PC-9 (cell line): ENCODE results near the gene IFNGR2. TPM values are rescaled to one million over a fixed set of nuclear protein-coding genes. Genes with fewer than 3 reads are reported as not detected.
"Not testable (repeated sequence)": the region's sequence is repeated elsewhere in the genome, so short reads cannot be mapped to it uniquely, and the experiment has no call there.

Experiments
- BruUV-seq: library from RNA; stranded (reverse); fragments of 400-500 nt; replicated peaks from 2 replicates; lab custom pipeline; 2021; lab: Mats Ljungman, UMichigan
- CTCF ChIA-PET: fragments of 300-600 bp; sonication (Branson Sonifier 250); formaldehyde crosslinking; loops from one replicate; lab custom pipeline; 2022; ENCODE audit warnings: antibody characterized with exemption; lab: Charles Lee
- POLR2A ChIA-PET: fragments of 300-600 bp; sonication (Branson Sonifier 250); formaldehyde crosslinking; loops from one replicate; lab custom pipeline; 2022; ENCODE audit warnings: antibody characterized with exemption; ENCODE audit not compliant: unreplicated experiment; lab: Charles Lee
- DNase-seq, 2 experiments: peaks; one replicate each; pipeline versions ENCODE4 v3.0.0 to v3.0.0-alpha.2; 2015 to 2022; ENCODE audit warnings: mixed read lengths in 1 of 2
- H2AFZ ChIP-seq: fragments of 200-600 bp; sonication (generic); 2 replicates; pipeline ENCODE4 v1.8.1; 2017; ENCODE audit warnings: antibody characterized with exemption
- H3F3A ChIP-seq: fragments of 200-600 bp; sonication (generic); 2 replicates; pipeline ENCODE4 v1.8.1; 2017; ENCODE audit warnings: antibody characterized with exemption, mild to moderate bottlenecking, low read depth; ENCODE audit not compliant: insufficient read depth
- H3K27ac ChIP-seq: fragments of 200-600 bp; sonication (generic); 2 replicates; pipeline ENCODE4 v1.6.1; 2016; ENCODE audit warnings: mixed run types
- H3K27me3 ChIP-seq: fragments of 200-600 bp; sonication (generic); 2 replicates; pipeline ENCODE4 v1.6.1; 2016; ENCODE audit warnings: low read depth, mixed run types; ENCODE audit not compliant: insufficient read depth
- H3K36me3 ChIP-seq: fragments of 200-600 bp; sonication (generic); 2 replicates; pipeline ENCODE4 v1.6.1; 2016; ENCODE audit warnings: low read depth, mixed run types
- H3K4me1 ChIP-seq: fragments of 200-600 bp; sonication (generic); replicated peaks from 2 replicates; pipeline ENCODE4 v1.6.1; 2016; ENCODE audit warnings: mixed run types; ENCODE audit not compliant: insufficient read depth
- H3K4me2 ChIP-seq: fragments of 200-600 bp; sonication (generic); 2 replicates; pipeline ENCODE4 v1.6.1; 2017; ENCODE audit warnings: mixed run types
- H3K4me3 ChIP-seq: fragments of 200-600 bp; sonication (generic); 2 replicates; pipeline ENCODE4 v1.6.1; 2016; ENCODE audit warnings: mixed run types
- H3K79me2 ChIP-seq: fragments of 200-600 bp; sonication (generic); 2 replicates; pipeline ENCODE4 v1.6.1; 2017; ENCODE audit warnings: low read depth, mixed run types
- H3K9me2 ChIP-seq: fragments of 200-600 bp; sonication (generic); 2 replicates; pipeline ENCODE4 v1.8.1; 2017; ENCODE audit warnings: mild to moderate bottlenecking; ENCODE audit not compliant: insufficient read depth
- H3K9me3 ChIP-seq: fragments of 200-600 bp; sonication (generic); 2 replicates; pipeline ENCODE4 v1.8.1; 2016; ENCODE audit warnings: low read depth; ENCODE audit not compliant: insufficient read depth
- H4K20me1 ChIP-seq: fragments of 200-600 bp; sonication (generic); 2 replicates; pipeline ENCODE4 v1.8.1; 2017; ENCODE audit not compliant: insufficient read depth
- EZH2 ChIP-seq: fragments of 200-600 bp; sonication (generic); IDR thresholded peaks from 2 replicates; pipeline ENCODE4 v1.8.0; 2017; ENCODE audit warnings: antibody characterized with exemption, low read depth
- intact Hi-C: fragments of 100-400 bp; cut with micrococcal nuclease; formaldehyde crosslinking; loops from one replicate; pipeline ENCODE4 v1.10.0; 2022; ENCODE audit not compliant: unreplicated experiment
- total RNA-seq: library from RNA; stranded (reverse); gene quantifications from 2 replicates; pipeline ENCODE4 v1.2.3, GENCODE V29; 2021
- TF ChIP-seq, protein P1 (sequence below): fragments of 200-600 bp; sonication (generic); conservative IDR thresholded peaks from 2 replicates; pipeline ENCODE4 v1.6.1; 2017; ENCODE audit warnings: mixed run types, antibody characterized with exemption, mild to moderate bottlenecking, moderate library complexity

IFNGR2 gene
- total RNA-seq, 1 experiment from 2014 or later, result 16.0 TPM

DNA sequence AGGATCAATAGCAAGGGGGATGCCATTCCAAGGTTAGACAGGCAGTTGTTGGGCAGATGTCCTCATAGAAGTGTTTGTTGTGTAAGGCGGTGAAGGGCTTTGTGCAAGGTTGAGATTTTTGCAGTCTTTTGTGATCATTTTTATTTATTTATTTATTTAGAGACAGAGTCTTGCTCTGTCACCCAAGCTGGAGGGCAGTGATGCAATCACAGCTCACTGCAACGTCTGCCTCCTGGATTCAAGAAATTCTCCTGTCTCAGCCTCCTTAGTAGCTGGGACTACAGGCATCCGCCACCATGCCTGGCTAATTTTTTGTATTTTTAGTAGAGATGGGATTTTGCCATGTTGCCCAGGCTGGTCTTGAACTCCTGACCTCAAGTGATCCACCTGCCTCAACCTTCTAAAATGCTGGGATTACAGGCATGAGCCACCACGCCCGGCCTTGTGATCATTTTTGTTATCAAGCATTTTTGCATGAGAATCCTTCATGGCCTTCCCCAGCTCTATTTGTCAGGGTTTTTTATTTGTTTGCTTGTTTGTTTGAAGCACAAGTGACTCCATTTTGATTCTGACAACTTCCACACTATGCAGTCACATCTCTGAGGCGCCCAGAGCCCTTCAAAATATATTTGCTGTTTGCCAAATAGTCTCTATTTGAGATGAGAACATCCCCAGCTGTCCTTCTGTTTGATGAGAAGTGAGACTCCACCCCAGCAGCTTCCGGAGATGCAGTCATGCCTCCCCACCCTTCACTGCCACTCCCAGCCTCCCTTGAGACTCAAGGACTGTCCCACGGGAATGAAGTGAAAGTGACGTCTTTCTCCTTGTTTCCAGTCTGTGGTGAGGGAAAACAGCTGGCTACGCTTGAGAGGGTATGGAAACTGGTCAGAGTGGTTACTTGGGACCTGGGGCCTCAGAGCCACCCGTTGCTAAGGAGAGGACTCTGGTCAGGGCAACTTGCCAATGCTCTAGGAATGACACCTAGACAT is 38.6 kb downstream of the IFNGR2 start:
- Histone ChIP-seq H3K4me3 (no peak overlapping the region), H2AFZ (no peak overlapping the region), H4K20me1 (no peaks in the 10 kb centered on the region), H3K27me3 (no peaks in the 10 kb centered on the region), H3K4me1 (no peaks in the 10 kb centered on the region), H3K4me2 (no peak overlapping the region), H3K79me2 (no peaks in the 10 kb centered on the region), H3K9me2 (no peaks in the 10 kb centered on the region), H3K27ac (no peak overlapping the region), H3F3A (no peaks in the 10 kb centered on the region), H3K36me3 (no peaks in the 10 kb centered on the region), H3K9me3 (no peaks in the 10 kb centered on the region)
- peak in 1 of 2 experiments; percentile 22 for DNase-seq
- intact Hi-C loops, result loop anchor here (10.0 kb wide), 1 partner anchor 497 kb away; no protein-coding TSS in a partner anchor
- POLR2A ChIA-PET, result no interaction called here
- no TSS peak for BruUV-seq
- CTCF ChIA-PET, result interaction anchor here (0.7 to 1.2 kb wide), 3 partner anchors 81 to 245 kb away, joined by 3 read pairs; partner anchors contain the start of gene IL10RB
- TF ChIP-seq, protein P1, sequence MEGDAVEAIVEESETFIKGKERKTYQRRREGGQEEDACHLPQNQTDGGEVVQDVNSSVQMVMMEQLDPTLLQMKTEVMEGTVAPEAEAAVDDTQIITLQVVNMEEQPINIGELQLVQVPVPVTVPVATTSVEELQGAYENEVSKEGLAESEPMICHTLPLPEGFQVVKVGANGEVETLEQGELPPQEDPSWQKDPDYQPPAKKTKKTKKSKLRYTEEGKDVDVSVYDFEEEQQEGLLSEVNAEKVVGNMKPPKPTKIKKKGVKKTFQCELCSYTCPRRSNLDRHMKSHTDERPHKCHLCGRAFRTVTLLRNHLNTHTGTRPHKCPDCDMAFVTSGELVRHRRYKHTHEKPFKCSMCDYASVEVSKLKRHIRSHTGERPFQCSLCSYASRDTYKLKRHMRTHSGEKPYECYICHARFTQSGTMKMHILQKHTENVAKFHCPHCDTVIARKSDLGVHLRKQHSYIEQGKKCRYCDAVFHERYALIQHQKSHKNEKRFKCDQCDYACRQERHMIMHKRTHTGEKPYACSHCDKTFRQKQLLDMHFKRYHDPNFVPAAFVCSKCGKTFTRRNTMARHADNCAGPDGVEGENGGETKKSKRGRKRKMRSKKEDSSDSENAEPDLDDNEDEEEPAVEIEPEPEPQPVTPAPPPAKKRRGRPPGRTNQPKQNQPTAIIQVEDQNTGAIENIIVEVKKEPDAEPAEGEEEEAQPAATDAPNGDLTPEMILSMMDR, result no peak
- TF ChIP-seq EZH2, result no peak

DNA sequence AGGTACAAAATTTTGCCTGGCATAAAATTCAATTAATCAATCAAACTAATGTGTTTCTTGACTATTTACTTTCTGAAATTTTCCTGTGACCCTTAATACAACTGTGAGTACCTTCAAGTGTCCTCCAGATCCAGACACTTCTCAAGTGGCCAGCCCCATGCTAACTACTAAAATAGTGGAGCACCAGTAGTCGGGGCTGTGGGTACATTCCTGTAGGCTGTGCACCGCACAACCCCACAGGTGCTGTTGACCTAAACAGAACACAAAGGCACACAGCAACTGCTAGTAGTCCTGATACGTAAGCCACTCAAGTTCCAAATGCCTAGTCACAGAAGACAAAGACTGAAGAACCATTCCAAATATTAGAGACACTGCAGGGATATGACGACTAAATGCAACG is 40.0 kb downstream of the IFNGR2 start:
- Histone ChIP-seq H3K79me2 (no peaks in the 10 kb centered on the region), H3K27ac (no peak overlapping the region), H3K9me3 (no peaks in the 10 kb centered on the region), H3K4me1 (no peaks in the 10 kb centered on the region), H2AFZ (no peak overlapping the region), H3K9me2 (no peaks in the 10 kb centered on the region), H3F3A (no peaks in the 10 kb centered on the region), H4K20me1 (no peaks in the 10 kb centered on the region), H3K36me3 (no peaks in the 10 kb centered on the region), H3K4me3 (no peak overlapping the region), H3K4me2 (no peak overlapping the region), H3K27me3 (no peaks in the 10 kb centered on the region)
- intact Hi-C loops, result loop anchor here (10.0 kb wide), 1 partner anchor 498 kb away; no protein-coding TSS in a partner anchor
- no peak for DNase-seq
- ChIA-PET POLR2A (no interaction called here), CTCF (no interaction called here)
- TF ChIP-seq EZH2, result no peak
- TF ChIP-seq, protein P1, result no peak
- no TSS peak for BruUV-seq

DNA sequence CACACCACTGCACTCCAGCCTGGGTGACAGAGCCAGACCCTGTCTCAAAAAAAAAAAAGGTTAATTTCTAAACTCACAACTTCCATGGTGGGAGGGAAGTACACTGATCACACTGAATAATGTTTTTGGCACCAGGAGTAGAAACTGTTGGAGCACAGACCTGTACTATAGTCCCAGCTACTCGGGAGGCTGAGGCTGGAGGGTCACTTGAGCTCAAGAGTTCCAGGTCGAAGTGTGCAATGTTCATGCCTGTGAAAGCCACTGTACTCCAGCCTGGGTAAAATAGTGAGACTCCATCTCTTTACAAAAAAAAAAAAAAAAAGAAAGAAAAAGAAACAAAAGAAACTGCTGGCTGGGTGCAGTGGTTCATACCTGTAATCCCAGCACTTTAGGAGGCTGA is 41.3 kb downstream of the IFNGR2 start:
- H3K9me3 ChIP-seq, result no peaks in the 10 kb centered on the region
- DNase-seq, result no peak
- no peak overlapping the region for H3K4me3 ChIP-seq
- BruUV-seq, result no TSS peak
- no peaks in the 10 kb centered on the region for H3K36me3 ChIP-seq
- ChIA-PET CTCF (interaction anchor here (0.6 to 1.3 kb wide), 4 partner anchors 83 to 299 kb away, joined by 3 to 8 read pairs (median 4); no protein-coding TSS in a partner anchor), POLR2A (no interaction called here)
- no peak for TF ChIP-seq EZH2
- TF ChIP-seq, protein P1, result no peak
- H3K4me1 ChIP-seq, result no peaks in the 10 kb centered on the region
- intact Hi-C loops, result loop anchor here (2.0 to 10.0 kb wide), 3 partner anchors 70 to 500 kb away; no protein-coding TSS in a partner anchor
- no peaks in the 10 kb centered on the region for H3K27me3 ChIP-seq
- H2AFZ ChIP-seq, result no peak overlapping the region
- no peaks in the 10 kb centered on the region for H3F3A ChIP-seq
- no peaks in the 10 kb centered on the region for H3K79me2 ChIP-seq
- no peak overlapping the region for H3K4me2 ChIP-seq
- H3K27ac ChIP-seq, result no peak overlapping the region
- no peaks in the 10 kb centered on the region for H4K20me1 ChIP-seq
- no peaks in the 10 kb centered on the region for H3K9me2 ChIP-seq

DNA sequence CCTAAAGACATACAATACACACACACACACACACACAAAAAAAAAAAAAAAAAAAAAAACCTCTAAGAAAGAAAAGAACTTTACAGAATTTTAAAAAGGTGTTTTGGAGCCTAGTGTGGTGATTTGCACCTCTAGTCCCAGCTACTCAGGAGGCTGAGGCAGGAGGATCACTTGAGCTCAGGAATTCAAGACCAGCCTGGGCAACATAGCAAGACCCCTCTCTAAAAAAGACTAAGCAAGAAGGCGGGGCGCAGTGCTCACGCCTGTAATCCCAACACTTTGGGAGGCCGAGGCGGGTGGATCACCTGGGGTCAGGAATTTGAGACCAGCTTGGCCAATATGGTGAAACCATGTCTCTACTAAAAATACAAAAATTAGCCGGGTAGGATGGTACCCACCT is 43.4 kb downstream of the IFNGR2 start:
- H3K36me3 ChIP-seq, H3K79me2 ChIP-seq, POLR2A ChIA-PET, H3K9me3 ChIP-seq, H3F3A ChIP-seq, H2AFZ ChIP-seq, H3K4me1 ChIP-seq, H3K27me3 ChIP-seq, H4K20me1 ChIP-seq, DNase-seq, H3K9me2 ChIP-seq, H3K4me3 ChIP-seq, H3K27ac ChIP-seq, BruUV-seq, H3K4me2 ChIP-seq: not testable (repeated sequence)
- CTCF ChIA-PET, result interaction anchor here (1.0 kb wide), 1 partner anchor 247 kb away, joined by 3 read pairs; no protein-coding TSS in a partner anchor
- intact Hi-C loops, result loop anchor here (5.0 to 10.0 kb wide), 2 partner anchors 502 to 614 kb away; no protein-coding TSS in a partner anchor
